Activated CD4-positive, alpha-beta T cell treated with anti-CD3 and anti-CD28 coated beads for 48 hours (primary cell): ENCODE measurements around the gene CCDC38.
"Not testable (repeated sequence)": the region's sequence is repeated elsewhere in the genome, so short reads cannot be mapped to it uniquely, and the experiment has no call there.

Experiments used
- DNase-seq: peaks from one replicate; pipeline ENCODE4 v3.0.0-alpha.2; 2020

CCDC38 gene

DNA sequence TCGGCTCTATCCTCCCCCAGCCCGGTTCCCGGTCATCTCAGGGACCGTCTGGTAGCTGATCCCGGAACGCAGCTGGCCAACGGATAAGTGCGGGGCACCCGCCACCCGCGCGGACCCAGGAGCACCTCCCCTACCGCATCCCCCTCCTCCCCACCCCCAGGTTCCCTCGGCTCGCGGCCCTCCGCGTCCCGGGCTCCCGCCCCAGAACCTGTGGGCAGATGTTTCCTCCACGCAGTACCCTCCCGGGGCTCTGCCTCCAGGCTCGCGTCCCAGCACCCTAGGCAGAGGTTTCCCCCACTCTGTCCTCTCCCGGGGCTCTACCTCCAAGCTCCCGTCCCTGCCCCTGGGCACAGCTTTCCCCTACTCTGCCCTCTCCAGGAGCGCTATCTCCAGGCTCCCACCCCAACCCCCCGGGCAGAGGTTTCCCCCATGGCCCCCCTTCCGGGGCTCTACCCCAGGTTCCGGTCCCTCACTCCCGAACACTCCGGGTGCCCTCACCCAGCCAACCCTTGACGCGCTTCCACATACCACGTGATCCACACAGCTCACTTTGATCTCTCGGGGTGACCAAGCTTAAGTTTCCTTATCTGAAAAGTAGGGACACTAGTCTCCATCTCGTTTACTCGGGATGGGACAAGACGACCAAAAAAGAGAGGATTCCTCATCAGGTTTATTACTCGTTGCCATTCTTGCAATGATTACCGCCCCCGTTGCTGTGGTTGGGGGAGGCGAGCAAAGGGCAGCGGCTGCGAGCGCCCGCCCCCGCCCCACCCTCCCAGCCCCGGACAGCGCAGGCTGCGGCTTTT is at the start of gene CCDC38:
CCDC38 (minus strand) TSS at position 91 of the 806 bp plus-strand sequence. CDS start 6,105 bp downstream, outside the sequence.
- peak; percentile 90 for DNase-seq

DNA sequence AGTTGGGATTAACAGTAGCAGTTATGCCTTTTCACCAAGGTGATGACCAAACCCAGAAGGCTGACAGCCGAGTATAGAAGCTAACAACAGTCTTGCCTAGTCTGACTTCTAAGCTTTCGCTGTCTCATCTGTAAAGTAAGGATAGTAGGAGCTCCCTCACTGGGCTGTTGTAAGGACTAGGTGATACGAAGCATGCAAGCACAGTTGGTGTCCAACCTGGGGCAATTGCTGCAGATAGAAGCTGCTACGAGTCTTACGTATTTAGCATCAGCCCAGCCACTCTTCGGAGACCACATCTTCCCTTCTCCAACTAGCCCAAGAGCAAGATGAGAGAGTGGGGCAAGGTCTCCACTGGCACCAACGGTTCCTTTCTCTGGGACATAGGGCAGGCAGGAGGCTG is 47.7 kb upstream of the CCDC38 start:
- DNase-seq: no peak

DNA sequence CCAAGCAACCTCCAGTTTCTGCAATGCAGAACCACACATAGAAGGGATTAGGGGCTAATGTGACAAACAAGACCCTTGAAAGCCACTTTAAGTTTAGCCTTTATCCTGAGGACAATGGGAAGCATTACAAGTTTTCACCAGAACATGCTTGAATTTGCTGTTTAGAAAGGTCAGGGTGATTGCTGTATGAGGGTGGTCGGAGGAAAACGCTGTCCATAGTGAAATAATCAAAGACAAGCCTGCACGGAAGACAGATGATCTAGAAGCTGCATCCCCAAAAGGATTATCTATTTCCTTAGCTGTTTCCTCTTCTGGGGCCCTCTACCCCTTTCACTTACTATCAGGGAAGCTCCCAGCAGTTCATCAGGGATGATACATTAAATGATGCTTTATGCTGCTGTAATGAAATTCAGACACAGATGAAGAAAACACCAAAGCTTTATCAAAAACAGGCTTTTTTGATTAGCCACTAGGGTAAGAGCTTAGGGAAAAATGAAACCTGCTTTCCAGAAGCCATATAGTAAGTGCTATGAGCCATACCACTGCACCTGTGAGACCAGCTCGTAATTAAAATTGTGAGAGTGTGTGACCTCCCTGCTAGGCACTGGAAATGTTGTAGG is 47.2 kb upstream of the CCDC38 start:
- DNase-seq: no peak

DNA sequence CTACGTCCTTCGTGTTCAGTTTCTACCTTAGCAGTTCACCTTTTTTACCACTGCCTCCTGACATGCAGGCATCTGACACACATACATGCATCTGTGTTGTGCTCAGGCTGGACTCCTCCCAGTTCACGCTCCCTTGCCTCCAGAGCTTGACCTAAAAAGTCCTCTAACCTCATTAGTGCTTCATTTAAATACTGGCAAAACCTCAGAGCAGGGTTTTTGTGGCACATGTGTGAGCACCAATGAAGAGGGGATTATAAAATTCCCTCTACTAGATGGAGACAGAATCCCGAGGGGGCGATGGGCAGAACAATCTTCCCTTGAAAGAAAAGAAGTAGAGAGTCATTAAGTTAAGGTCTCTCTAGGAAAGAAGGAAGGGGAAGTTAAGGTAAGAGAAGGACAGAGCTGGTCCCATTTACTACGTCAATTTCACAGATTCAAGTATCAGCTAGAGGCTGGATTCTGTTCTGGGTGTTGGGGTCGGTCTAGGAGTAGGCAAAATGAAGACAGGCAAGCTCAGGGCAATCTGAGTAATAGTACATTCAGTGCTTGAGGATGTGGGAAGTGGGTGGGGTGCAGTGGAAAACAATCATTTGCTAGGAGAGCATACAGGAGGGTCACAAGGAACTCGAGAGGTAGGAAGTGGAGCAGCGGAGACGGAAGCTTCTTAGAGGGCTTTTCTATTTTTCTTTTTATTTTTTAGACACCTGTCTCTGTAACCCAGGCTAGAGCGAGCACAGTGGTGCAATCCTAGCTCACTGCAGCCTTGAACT is 46.3 kb upstream of the CCDC38 start:
- DNase-seq: no peak

DNA sequence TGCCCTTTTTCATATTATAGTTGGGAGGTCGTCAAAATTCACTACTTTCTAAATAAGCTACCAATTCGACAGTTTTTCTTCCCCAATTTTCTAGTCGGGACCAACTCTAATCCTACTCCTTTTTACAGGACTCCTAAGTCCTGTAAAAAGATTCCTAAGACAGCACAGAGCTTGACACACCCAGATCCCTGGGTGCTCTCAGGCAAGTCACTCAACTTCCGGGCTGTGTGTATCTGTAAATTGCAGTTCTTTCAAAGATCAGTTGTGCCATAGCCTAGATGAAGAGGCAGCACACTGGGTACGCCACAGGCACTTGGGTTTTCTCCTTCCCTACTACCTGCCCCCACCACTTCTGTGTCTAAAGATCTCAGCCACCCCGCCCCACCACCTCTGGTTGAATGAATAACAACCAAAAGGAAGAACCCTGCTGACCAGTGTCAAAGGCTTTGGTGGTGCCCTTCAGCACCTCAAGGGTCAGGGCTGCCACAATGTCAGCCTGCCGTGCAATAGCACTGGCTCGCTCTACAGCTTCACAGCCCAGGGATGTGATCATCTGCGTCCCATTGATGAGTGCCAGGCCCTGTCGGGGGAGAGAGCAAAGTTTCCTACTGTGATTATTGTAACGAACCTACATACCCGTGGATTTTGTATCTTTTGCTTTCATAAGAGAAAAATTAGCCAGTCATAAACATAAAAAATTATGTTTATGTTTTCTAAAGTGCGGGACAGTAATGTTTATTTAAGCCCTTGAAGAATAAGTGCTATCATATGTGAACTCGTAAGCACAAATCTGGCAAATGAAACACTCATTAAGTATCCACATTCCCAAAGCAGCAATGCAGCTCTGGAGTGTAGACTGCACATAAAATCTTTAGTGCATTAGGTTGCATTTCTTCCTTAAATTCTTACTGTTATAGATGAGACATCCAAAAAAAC is 44.5 kb upstream of the CCDC38 start:
- no peak for DNase-seq

DNA sequence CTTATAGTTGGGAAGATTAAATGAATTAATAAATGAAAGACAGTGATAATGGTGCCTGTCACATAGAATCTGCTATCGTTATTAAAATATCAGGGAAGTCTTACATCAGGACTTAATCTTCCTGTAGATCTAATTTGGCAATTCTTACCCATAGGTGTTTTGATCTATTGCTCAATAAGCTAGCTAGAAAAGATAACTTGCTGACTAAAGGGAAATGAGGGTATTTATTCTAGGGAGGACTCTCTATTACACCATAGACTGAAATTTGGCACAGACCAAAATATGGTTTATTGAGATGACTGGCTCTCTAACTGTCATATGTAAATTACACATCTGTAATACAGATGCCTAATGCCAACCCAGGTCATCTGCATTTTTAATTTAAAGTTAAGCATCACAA is 42.3 kb upstream of the CCDC38 start:
- DNase-seq: no peak

DNA sequence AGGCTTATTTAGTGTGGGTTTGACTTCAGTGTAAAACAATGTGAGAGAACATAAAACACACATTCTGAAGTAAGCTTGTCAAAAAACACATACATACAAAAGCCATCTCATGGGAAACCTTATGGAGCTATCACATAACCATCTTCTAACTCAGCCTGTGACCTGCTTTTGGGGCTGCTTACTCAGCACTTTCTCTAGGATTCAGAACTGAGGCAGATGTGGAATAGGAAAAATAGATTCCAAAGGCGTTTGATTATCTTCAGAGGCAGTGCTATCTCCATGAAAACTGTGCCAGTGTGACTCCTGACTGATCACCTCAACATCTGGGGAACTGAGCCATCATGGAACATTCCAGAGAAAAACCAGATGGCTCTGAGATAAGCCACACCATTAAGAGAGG is 40.2 kb upstream of the CCDC38 start:
- DNase-seq: no peak

DNA sequence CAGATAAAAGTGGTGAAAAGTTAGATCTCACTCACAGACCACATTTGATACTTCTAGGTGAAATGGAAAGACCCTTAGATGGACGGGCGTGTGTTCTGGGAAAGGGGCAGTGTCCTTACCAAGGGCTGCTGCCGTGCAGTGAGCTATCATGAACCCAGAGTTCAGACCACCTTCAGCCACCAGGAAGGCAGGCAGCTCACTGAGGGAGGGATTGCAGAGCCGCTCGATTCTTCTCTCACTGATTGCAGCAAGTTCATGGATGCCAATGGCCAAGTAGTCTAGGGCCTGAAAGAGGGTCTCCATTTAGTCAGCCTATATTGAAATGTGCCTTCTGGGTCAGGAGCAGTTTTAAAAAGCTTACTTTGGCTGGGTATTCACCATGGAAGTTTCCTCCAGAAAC is 38.0 kb upstream of the CCDC38 start:
- no peak for DNase-seq

DNA sequence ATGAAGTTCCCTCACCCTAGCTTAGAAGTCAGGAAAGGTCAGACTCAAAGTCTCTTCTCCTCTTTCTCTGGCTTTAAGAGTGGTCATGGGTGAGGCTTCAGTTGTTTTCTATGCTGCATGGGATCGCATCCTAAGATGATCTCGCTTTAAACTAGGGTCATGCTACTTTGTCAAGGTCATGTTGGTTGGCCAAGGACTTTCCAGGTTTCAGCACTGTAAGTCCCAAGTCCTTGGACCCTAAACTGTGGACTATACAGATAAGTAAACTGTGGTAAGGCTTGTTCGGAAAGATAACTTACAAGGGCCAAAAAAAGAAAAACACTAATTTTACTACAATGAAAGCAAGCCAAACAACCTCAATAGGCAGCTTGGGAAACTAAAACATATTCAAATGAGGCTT is 36.4 kb upstream of the CCDC38 start:
- no peak for DNase-seq

DNA sequence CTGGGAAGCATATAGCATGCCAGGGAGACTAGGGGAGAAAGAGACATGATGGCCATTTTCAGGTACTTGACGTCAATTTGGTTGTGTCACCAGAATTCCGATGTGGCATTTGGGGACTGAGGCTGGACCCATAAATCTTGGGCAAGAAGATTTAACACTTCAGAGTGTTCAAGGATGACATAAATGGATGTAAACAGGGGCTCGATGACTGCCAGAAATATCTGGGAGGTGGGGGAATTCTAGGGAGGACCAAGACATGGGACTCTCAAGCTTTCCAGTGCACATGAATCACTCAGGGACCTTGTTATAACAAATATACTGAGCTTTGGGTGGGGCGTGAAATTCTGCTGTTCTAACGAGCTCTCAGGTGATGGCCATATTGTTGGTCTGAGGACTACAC is 35.9 kb upstream of the CCDC38 start:
- DNase-seq: no peak

DNA sequence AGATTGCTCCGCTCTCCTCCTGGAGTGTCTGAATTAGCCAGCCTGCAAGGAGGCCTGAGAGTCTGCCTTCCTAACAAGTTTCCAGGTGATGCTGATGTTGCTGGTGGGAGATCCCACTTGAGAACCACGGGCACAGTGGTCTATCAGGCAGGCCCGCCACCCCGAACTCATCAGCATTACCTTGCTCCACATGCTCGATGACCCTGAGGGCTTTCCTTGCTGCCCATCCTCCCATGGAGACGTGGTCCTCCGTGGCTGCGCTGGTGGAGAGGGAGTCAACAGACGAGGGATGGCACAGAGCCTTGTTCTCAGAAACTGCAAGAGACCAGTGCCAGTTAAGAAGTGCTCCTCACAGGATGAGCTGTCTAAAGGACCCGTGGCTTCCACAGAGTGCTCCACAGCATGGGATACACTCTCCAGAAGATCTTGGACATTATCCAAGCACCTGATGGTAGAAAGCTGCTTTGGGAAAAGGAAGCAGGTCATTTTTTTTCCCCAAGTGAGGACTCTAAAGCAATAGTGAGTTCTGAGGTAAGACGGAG is 35.4 kb upstream of the CCDC38 start:
- DNase-seq: no peak

DNA sequence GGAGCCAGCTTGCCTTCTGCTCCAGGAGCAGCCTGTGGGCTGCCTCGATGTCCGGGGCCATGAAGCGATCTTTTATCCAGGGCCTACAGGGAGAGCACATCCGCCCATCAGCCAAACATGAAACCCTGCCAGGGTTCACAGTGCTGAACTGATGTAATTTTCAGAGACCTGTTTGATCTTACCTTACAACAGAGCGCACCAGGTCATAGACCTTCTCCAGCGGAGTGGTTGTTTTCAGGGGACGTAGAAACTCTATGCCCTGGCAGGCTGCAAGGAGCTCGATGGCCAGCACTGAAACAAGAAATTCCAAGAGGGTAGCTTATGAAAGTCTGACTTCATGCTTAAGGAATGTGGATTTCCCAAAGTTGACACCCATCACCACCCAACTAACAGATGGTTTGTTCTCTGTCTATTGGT is 34.0 kb upstream of the CCDC38 start:
- no peak for DNase-seq

DNA sequence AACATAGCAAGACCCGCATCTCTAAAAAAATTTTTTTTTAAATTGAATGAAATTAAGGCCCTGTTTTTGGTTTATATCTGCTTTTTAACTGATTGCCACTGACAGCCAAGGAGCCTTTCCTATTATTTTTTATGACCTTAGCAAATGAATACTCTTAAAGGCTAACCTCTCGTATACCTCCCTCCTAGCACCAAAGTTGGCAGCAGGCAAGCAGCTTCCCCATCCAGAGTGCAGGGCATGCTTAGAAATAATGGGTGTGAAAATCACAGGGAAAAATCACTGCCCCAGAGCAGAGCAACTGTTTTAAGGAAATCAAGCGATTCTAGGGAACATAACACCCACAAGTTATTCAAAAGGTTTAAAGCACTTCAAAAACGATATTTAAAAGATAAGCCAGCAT is 33.1 kb upstream of the CCDC38 start:
- DNase-seq: no peak

DNA sequence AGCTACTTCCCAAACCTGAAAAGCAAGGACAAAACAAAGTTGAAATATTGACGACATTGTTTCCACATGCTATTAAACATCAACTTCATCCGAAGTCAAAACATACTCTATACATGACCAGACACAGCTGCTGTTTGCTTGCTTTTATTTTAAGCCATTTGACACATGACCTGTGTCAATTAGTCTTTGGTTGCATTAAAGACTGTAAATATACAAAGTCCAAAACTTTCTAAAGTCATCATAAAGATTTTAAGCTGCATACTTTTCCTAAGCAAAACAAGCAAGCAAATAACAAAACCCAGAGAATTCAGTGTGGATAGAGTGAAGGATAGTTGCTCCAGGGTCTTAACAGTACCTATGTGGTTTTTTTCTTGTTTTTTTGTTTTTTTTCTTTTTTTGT is 31.9 kb upstream of the CCDC38 start:
- DNase-seq: no peak

DNA sequence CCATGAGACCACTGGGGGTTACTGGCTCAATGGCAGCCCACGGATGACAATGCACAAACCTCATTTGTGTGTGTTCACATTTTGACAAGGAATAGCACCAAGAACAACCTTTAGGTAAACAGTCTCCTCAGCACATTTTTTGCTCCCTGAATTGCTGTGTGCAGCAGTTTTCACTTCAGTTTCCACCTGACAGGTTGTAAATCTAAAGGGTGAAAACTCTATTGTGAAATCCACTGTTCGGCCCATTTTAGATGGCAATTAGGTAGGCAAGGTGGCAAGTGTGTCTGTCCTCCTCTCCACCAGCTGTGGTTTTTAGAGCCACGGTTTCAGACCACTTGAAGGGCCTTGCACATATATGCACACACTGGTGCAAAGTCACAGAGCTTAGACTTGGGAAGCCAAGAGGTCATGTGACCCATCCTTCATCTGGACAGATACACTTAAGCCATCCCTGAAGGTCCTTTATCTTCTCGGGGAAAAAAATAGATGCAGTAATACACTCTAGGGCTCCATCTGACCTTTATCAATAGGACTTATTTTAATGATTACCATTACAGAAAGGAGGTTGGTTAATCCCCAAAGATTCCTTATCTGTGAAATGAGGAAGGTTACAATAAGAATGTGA is 30.5 kb upstream of the CCDC38 start:
- DNase-seq: no peak

DNA sequence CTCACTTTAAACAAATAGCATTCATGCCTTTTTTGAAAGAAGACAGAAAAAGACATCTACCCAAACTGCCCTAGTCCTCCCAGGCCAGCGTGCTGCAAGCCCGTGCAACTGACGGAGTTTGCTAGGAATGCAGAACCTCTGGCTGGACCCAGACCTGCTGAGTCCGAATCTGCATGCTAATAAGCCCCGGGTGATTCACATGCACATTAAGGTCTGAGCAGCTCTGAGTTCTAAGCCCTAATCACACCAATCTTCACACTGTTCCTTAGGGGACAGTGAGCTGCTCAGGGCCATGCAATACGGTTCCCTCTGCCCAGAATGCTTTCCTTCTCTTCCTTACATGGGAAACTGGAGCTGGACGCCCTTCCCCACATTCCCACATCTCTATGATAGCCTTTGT is 28.5 kb upstream of the CCDC38 start:
- no peak for DNase-seq

DNA sequence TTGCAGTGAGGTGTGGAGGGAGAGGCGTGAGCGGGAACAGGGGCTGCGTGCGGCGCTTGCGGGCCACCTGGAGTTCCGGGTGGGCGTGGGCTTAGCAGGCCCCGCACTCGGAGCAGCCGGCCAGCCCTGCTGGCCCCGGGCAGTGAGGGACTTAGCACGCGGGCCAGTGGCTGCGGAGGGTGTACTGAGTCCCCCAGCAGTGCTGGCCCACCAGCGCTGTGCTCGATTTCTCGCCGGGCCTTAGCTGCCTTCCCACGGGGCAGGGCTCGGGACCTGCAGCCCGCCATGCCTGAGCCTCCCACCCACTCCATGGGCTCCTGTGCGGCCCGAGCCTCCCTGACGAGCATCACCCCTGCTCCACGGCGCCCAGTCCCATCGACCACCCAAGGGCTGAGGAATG is 26.7 kb upstream of the CCDC38 start:
- DNase-seq: not testable (repeated sequence)

DNA sequence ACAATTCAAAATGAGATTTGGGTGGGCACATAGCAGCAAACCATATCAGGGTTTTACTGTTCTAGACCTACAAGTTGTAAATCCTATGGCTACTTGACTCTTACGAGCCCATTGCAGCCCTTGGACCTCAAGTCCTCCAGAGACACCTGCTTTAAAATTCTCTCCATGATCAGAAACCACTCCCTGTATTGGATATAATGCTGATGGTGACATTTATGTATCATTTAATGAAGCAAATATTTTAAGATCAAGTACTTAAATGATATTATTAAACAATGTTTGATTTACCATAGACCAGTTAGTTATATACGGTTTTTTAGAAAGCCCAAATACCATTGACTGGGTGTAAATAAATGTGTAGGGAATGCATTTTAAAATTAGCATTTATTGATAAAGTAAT is 24.9 kb upstream of the CCDC38 start:
- no peak for DNase-seq

DNA sequence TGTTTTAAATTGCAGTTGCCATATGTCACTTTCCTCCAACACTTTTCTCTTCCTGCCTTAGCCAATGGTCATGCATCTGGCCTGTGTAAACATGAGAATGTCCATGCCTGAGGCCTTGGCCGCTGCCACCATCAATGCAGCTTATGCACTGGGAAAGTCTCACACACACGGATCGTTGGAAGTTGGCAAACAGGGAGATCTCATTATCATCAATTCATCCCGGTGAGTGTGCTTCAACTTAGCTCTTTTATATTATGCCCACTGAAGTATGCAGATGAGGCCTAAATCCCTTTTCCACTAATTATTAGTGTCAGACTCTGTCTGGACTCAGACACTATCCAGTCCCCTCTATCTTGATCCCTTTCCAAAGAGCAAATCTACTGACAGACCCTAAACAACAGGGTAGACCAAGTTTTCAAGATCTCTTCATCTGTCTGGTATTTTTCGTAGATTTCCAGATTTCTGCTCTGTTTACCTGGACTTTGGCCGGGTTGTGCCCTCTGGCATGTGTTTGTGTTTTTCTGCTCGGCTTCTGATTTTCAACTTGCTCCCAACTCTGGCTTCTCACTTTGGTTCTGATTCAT is 24.0 kb upstream of the CCDC38 start:
- no peak for DNase-seq

DNA sequence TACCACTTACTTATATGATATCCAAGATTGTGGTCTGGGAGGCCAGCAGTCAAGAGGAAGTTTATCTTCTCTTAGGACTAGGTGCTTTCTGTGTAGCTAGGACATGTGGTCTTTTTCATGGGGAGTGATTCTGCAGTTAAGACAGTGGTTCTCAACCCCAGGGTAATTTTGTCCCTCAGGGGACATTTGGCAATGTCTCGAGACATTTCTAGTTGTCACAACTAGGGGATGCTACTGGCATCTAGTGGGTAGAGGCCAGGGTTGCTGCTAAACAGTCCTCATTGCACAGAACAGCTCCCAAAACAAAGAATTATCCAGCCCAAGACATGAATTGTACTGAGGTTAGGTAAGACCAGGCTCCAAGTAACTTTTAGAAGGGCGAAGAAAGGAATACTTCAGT is 20.7 kb upstream of the CCDC38 start:
- DNase-seq: no peak

DNA sequence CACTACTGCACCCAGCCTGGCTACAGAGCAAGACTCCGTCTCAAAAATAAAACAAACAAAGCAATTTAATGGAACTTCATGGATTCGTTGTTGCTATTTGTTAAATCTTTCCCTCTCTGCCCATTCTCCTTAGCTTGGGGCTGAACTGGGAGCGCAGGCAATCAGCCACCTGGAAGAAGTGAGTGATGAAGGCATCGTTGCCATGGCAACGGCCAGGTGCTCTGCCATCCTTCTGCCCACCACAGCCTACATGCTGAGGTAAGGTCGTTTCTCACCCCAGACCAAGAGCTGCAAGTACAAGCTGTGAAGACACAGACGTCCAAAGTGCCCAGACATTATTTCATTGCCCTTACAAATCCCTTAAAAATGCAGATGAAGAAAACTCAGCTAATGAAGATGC is 19.8 kb upstream of the CCDC38 start:
- no peak for DNase-seq

DNA sequence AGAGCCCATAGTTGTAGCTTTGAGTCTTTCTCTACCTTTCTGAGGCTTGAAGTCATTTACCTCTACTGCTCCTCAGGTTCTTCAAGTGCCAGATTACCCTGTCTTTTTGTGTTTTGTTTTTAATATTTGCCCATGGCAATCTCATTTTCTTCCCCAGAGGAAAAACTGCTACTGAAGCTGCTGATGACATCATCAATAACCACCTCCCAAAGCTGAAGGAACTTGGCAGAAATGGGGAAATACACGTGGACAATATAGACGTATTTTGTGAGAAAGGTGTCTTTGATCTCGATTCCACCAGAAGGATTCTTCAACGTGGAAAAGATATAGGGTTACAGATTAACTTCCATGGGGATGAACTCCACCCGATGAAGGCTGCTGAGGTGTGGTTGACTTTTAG is 17.8 kb upstream of the CCDC38 start:
- DNase-seq: no peak
